Kidney epithelial cell (primary cell): ENCODE data around the gene MAP3K20. TPM values are rescaled to one million over a fixed set of nuclear protein-coding genes. Genes with fewer than 3 reads are reported as not detected.
A peak's percentile ranks its signal among the peaks of the same experiment; 100 is the strongest.
"Not testable (repeated sequence)": the region's sequence is repeated elsewhere in the genome, so short reads cannot be mapped to it uniquely, and the experiment has no call there.

Source experiments
- DNase-seq: peaks from one replicate; pipeline ENCODE4 v3.0.0-alpha.2; 2010; ENCODE audit warnings: low read depth
- H3K27me3 ChIP-seq: 2 replicates; pipeline ENCODE4 v1.6.0; 2011; ENCODE audit warnings: low read length; ENCODE audit not compliant: control insufficient read depth, insufficient read depth
- H3K36me3 ChIP-seq: 2 replicates; pipeline ENCODE4 v1.5.1; 2011; ENCODE audit warnings: low read length; ENCODE audit not compliant: control insufficient read depth, insufficient read depth
- H3K4me3 ChIP-seq: 2 replicates; pipeline ENCODE4 v1.5.1; 2011; ENCODE audit warnings: low read depth, mild to moderate bottlenecking, control low read depth, low read length
- total RNA-seq: library from RNA; depleted of rRNA; stranded (reverse); fragments of >200 nt; gene quantifications from 2 replicates; pipeline ENCODE4 v1.2.3, GENCODE V29; 2015
- TF ChIP-seq, protein P1 (sequence below): IDR thresholded peaks from 2 replicates; pipeline ENCODE4 v1.5.1; 2011; ENCODE audit warnings: mild to moderate bottlenecking, moderate library complexity, low read length, control low read depth, inconsistent platforms; ENCODE audit not compliant: insufficient read depth, poor library complexity, severe bottlenecking

MAP3K20 gene
- total RNA-seq, 1 donor from 2014 or later: 18.9 TPM

- TF ChIP-seq, protein P1, sequence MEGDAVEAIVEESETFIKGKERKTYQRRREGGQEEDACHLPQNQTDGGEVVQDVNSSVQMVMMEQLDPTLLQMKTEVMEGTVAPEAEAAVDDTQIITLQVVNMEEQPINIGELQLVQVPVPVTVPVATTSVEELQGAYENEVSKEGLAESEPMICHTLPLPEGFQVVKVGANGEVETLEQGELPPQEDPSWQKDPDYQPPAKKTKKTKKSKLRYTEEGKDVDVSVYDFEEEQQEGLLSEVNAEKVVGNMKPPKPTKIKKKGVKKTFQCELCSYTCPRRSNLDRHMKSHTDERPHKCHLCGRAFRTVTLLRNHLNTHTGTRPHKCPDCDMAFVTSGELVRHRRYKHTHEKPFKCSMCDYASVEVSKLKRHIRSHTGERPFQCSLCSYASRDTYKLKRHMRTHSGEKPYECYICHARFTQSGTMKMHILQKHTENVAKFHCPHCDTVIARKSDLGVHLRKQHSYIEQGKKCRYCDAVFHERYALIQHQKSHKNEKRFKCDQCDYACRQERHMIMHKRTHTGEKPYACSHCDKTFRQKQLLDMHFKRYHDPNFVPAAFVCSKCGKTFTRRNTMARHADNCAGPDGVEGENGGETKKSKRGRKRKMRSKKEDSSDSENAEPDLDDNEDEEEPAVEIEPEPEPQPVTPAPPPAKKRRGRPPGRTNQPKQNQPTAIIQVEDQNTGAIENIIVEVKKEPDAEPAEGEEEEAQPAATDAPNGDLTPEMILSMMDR: no peak
- Histone ChIP-seq H3K27me3 (no peaks in the 10 kb centered on the region), H3K4me3 (no peak overlapping the region), H3K36me3 (no peaks in the 10 kb centered on the region)
- no peak for DNase-seq
Observed at GRCh38 chr2:173119069-173119807, 43.6 kb downstream of the MAP3K20 start.

DNA sequence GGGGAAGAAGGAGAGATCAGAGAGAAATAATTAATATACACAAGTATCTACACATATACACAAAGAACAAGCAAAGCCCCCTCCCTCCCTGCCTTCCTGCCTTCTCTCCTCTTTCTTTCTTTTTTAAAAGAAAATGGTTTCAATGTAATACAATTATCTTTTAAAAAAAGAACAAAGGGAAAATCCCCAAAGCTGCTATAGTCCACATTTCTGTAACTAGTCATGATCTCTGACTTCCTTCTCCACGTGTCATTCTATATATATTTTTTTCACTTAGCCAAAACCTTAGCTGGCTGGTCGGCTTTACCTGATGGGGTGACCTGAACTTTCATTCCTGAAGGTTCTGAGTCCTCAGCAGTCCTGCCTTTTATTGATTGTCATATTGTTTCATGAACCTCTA, 44.3 kb downstream of the MAP3K20 start:
- no peaks in the 10 kb centered on the region for H3K36me3 ChIP-seq
- H3K4me3 ChIP-seq: no peak overlapping the region
- no peaks in the 10 kb centered on the region for H3K27me3 ChIP-seq
- DNase-seq: no peak
- TF ChIP-seq, protein P1: no peak

DNA sequence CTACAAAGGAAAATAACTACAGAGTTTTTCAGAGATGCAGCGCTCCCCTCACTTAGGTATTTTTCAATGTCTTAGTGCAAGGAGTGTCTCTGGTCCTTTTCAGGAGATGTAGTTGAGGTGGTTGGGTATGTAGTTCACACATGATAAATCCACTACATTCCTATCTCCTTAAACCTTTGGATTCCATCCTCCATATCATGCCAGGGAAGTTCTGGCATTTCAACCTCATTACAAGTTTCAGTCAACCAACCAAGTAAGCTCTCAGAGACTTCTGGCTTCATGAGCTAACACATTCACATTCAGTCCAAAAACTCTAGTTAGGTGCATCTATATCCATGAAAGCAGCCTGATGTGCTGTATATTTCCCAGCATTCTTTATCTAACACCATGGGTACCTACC, 47.3 kb downstream of the MAP3K20 start:
- Histone ChIP-seq H3K36me3 (no peaks in the 10 kb centered on the region), H3K4me3 (no peak overlapping the region), H3K27me3 (no peaks in the 10 kb centered on the region)
- DNase-seq: no peak
- TF ChIP-seq, protein P1: no peak

DNA sequence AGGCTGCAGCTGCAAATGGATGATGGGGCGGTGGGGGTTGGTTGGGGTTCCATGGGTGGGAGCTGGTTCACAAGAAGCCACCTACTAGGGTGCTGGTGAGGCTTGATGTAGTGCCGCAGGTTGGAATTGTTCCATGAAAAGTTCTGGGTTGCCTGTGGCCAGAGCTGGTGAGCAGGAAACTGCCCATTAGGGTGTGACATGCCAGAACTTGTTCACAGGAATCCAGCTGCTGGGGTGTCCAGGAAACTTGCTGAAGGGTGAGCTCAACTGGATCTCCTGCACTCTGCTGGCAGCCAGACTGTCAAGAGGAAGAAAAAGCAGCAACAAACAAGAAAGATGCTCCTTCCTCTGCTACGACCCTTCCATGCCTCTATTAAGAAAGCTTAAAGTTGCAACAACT, 48.8 kb downstream of the MAP3K20 start:
- Histone ChIP-seq H3K4me3 (no peak overlapping the region), H3K27me3 (no peaks in the 10 kb centered on the region), H3K36me3 (no peaks in the 10 kb centered on the region)
- peak; percentile 10 for DNase-seq
- TF ChIP-seq, protein P1: no peak

DNA sequence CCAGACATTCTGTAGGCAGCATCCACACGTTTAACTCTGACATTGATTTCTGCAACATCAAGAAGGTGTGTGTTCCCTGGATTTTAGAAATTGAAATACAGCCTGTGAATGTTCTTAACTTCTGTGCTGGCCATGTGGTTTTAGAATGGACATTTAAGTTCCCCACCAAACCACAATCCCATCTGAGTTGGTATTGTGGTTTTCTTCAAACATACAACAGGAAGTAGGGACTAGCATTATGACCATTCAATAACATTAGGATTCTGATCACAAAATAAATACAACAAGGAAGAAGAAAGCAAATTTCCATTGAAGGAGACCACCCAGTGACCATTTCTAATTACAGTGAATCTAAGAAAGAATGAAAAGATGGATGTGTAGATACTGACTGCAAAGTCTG, 51.2 kb downstream of the MAP3K20 start:
- DNase-seq: peak; percentile 10
- H3K36me3 ChIP-seq: no peaks in the 10 kb centered on the region

GRCh38 chr2:173128132-173128531, 52.5 kb downstream of the MAP3K20 start:
- H3K36me3 ChIP-seq, DNase-seq, H3K27me3 ChIP-seq, H3K4me3 ChIP-seq: not testable (repeated sequence)

More for the DNA sequence above, 51.2 kb downstream of the MAP3K20 start:
- H3K27me3 ChIP-seq: no peaks in the 10 kb centered on the region
- no peak overlapping the region for H3K4me3 ChIP-seq
- TF ChIP-seq, protein P1: no peak
